ENCODE data around the gene PRKACB.

Gene PRKACB

DNA sequence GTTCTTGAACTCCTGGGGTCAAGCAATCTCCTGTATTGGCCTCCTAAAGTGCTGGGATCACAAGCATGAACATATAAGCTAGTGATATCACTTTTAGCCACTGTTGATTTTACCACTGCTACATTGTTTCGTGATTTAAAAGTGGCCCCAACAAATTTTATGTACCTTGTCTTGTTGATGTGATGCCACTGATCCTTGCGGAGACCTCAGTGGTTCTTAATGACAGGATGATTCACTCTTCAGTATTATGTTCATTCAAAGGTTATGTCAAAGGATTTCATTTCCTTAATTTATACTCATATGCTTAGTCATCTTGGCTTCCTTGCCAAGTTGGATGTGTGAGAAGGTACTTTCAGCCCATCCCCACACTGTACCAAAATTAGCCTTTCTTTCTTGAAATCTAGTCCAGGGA is 12.1 kb downstream of the PRKACB start:
- DNase-seq = no peak

- DNase-seq = no peak
These were observed 15.6 kb downstream of the PRKACB start for GRCh38 chr1:84159533-84160240.

DNA sequence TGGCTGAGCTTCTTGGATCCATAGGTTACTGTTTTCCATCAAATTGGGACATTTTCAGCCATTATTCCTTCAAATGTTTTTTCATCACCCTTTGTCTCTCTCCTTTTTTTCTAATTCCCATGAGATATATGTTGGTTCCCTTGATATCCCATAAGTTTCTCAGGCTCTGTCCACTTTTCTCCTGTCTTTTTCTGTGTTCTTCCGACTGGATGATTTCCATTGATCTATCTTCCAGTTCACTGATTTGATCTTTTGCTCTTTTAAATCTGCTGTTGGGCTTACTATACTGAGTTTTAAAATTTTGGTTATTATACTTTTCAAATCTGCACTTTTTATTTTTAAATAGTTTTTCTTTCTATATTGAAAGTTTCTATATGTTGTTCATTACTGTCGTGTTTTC is 18.2 kb downstream of the PRKACB start:
- no peak for DNase-seq

GRCh38 chr1:84163123-84163931 is 19.3 kb downstream of the PRKACB start:
- peak in 2 of 14 donors; percentile 20 to 73 for DNase-seq

DNA sequence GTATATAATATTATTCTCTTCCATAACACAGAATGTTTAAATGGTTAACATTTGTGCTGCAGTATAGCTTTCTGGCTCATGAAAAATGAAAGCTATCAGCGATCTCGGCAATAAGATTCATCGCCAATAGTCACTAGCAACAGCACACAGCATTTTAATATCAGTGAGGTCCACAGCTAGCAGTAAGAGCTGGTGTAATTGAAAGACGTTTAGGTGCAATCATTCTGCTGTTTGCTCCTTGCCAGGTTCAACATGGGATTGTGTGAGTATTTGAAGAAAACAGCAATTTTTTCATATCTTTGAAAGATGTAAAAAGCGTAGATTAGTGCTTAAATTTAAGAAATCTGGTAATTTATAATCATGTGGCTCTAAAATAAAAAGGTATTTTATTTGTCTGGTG is 20.1 kb downstream of the PRKACB start:
- DNase-seq = peak in 1 of 14 donors; percentile 76

DNA sequence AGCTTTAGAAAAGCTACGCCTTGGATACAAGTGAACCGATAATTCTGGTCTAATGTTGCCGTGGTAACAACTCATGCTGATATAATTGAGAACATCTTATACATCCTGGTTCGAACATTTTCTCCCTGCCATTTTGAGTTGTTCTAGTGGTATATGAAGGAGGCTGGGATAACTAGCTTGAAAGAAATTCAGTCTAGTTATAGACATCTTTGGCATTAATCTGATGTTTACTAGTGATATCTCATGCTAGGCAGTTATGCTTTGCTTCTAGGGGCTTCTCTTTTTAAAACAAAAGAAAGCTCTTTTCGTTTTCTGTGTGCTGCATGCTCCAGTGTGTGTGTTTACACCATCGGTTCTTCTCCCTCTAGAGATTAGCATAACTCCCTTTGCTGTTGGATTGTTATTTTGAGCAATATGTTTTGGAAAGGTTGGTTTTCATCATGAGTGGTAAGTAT is 20.5 kb downstream of the PRKACB start:
- peak in 2 of 14 donors; percentile 63 to 76 for DNase-seq

GRCh38 chr1:84165601-84166000 is 21.5 kb downstream of the PRKACB start:
- DNase-seq = peak in 1 of 14 donors; percentile 49

DNA sequence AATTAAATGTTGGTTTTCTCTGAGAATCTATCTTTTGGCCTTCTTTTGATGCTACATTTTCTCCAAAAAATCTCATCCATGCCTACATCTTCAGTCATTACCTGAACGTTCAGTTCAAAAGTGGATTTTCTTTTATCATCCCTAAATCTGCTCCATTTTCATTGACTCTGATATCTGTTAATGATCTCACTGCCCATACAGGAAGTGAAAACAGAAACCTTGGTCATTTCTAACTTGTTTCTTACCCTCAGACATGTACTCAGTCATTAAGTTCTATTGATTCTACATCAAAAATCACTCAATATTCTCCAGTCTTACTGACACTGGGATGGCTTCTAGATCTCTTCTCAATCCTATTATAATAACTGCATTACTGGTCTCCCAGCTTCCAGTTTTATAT is 22.7 kb downstream of the PRKACB start:
- peak in 1 of 14 donors; percentile 64 for DNase-seq

- DNase-seq = peak in 1 of 14 donors; percentile 57
These were observed 24.7 kb downstream of the PRKACB start for GRCh38 chr1:84168783-84169182.

DNA sequence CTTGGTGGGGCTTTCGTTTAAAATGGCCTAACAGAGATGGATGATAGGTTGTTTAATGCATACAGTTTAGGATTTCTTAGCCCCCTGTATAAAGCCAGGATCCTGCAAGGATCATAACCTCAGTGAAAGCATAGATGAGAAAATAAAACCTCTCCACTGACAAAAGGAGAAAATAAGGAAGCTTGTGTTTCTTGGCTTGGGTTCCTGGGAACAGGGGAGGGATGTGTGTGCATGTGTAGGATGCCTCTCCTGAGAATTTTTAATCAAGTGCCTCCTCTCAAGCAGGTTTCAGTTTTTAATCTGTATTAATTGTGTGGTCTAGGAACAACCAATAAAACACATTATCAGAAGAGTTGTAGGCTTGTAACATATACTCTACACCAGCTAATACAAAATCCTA is 26.1 kb downstream of the PRKACB start:
- peak in 1 of 14 donors; percentile 40 for DNase-seq

- peak in 1 of 14 donors; percentile 10 for DNase-seq
These were observed 27.4 kb downstream of the PRKACB start for GRCh38 chr1:84171481-84171880.

DNA sequence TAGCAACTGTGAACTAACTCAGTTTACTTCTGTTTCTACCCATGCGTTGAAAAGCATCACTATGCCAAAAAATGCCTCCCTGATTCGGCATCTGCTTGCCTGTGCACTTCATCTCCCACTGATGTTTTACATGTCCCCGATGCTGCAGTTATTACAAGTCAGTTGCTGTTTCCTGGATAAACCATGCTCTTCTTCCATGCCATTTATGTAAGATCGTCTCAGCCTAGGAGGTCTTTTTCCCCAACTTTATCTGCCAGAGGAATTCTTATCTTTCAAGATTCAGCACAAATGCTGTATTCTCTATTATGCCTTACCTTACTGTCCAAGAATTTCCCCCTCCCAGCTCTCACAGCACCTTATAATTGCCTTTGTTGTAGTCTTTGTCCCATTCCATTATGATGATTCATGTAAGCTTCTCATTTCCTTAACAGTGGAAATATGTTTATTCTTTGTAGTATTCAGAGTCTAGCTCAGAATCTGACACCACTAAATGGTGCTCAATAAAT is 30.0 kb downstream of the PRKACB start:
- DNase-seq = peak in 5 of 14 donors; percentile 10 to 58 (median 20)

DNA sequence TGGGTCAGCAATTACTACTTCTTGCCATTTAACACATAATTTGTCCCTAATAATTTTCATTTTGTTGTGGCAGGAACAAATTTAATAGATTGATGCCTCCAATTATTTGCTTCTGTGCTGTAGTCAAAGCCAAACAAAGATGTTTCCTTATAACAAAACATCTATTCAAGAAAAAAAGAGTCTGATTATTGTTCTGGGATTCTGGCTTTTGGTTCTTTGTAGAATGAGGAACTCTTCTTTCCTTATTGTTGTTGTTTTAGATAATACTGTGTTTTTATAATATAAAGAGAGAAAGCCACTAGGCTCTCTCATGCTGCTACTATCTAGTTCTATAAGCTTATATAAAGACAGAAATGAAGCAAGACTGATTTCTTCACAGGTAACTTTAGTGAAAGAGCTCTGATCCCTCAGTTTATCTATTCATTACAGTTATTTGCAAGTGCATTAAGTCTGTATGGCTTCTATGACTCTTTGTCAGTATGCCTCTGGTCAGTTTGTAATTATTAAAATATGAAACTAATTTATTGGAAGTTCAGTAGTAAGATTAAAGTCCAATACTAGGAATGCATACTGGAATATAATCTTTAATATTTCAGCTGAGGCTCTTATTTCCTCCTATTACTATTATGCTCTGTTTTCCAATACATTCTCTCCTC is 37.4 kb downstream of the PRKACB start:
- DNase-seq = no peak

GRCh38 chr1:84190455-84190854 is 46.4 kb downstream of the PRKACB start:
- DNase-seq = no peak

DNA sequence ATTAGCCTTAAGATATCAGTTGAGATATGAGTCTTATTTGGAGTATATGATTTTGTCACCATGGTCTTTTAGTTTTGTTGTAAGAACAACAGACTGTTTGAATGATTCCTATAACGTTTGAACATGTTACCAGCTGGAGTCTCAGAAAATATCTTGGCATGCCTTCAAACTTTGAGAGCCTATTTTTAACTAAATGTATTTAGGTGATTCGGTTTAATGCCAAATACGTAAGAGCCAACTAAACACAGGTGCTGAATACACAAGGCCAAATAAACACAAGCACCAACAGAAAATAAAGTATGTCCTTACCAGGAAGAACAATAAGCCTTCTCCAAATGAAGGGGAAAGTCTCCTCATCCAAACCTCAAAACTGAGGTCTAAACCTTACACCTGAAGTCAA is 48.6 kb downstream of the PRKACB start:
- DNase-seq = peak in 1 of 14 donors; percentile 75

DNA sequence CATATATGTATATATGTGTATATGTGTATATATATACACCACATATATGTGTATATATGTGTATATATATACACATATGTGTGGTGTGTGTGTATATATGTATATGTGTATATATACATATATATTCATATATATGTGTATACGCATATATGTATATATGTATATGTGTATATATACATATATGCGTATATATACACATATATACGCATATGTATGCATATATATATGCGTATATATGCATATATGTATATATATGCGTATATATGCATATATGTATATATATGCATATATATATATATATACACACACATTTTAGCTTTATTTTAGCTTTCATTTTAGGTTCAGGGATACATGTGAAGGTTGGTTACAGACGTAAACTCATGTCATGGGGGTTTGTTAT is 54.8 kb downstream of the PRKACB start:
- DNase-seq = no peak

DNA sequence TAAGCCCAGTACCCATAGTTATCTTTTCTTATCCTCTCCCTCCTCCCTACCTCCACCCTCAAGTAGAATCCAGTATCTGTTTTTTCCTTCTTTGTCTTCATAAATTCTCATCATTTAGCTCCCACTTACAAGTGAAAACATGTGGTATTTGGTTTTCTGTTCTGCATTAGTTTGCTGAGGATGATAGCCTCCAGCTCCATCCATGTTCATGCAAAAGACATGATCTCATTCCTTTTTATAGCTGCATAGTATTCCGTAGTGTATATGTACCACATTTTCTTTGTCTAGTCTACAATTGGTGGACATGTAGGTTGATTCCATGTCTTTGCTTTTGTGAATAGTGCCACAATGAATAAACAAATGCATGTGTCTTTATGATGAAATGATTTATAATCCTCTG is 55.2 kb downstream of the PRKACB start:
- no peak for DNase-seq

DNA sequence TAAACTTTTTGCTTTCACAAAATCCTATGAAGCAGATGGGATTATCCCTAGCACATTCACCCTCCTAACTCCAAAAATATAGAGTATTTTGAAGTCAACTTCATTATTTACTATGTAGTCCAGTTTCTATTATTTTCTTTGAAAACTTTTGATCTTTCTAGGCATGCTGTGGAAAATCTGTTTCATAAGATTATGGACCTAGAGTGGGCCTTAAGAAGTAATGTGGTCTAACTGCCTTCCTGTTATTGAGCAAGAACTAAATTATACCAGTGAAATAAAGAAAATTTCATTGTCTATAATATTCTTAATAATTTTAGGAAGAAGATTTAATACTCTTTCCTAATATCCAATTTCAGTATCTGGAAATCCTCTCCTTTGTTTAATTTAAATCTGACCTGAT is 58.1 kb downstream of the PRKACB start:
- DNase-seq = no peak

- no peak for DNase-seq
These were observed 62.3 kb downstream of the PRKACB start for GRCh38 chr1:84206375-84206774.

DNA sequence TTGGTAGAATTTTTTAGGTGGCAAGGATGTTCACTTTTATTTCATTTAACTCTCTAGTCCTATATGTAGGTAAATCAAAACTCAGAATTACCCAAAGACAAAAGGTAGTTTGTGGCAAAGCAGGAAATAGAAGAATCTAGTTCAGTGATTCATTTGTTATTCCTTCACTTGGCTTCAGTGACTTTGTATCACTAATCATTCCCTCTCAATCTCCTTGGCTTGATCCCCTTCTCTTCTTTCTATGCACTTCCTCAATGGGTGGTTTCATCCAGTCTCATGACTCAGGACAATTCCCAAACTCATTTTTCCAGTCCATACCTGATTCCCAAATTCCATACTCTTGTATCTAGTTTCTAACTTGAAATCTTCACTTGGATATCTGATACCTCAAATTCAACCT is 64.9 kb downstream of the PRKACB start:
- DNase-seq = no peak

DNA sequence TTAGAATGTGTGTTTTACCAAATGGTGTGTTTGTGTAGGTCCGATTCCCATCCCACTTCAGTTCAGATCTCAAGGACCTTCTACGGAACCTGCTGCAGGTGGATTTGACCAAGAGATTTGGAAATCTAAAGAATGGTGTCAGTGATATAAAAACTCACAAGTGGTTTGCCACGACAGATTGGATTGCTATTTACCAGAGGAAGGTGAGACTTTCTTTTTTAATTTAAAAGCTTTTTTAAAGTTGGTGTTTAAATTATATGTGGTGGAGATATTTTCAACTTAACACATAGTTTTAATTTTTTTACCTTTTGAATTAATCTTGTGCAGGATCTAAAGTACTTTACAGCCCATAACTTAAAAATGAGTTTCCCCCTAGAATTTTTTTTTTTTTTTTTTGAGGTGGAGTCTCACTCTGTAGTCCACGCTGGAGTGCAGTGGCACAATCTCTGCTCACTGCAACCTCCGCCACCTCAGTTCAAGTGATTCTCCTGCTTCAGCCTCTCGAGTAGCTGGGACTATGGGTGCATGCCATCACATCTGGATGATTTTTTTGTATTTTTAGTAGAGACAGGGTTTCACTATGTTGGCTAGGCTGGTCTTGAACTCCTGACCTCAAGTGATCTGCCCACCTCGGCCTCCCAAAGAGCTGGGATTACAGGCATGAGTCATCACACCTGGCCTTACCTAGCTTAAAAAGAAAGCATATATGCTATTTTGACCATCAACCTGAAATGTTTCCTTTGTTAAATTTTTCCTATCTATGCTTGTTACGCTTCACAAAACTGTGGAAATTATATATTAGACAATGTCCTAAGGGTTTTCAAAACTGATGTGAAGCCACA is 70.3 kb downstream of the PRKACB start:
- DNase-seq = no peak

DNA sequence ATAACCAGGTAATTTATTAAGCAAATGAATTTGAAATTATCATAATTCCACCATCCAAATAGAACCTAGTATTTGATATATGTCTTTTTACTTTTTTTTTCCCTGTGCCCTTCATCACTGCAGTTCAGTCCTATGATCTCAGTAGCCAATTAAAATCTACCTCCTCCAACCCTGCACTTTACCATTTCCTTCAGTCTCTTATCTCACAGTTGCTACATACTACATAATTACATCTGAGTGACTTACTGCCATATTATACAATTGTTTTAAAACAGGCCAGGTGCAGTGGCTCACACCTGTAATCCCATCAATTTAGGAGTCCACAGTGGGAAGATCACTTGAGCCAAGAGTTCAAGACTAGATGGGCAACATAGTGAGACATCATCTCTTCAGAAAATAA is 73.2 kb downstream of the PRKACB start:
- DNase-seq = no peak
